Osteocyte (in vitro differentiated cells): Measurements from ENCODE around the gene MRPL55. TPM values are rescaled to one million over a fixed set of nuclear protein-coding genes. Genes with fewer than 3 reads are reported as not detected.

ENCODE experiments used
- DNase-seq: peaks from one replicate; pipeline ENCODE4 v3.0.0; 2021; ENCODE audit warnings: mixed read lengths; ENCODE audit not compliant: unreplicated experiment; ENCODE audit errors: extremely low spot score
- H3K27ac Mint-ChIP-seq: one replicate; pipeline ENCODE4 v1.8.0; 2021; ENCODE audit warnings: mild to moderate bottlenecking, mixed read lengths; ENCODE audit not compliant: unreplicated experiment
- H3K27me3 Mint-ChIP-seq: one replicate; pipeline ENCODE4 v1.8.0; 2021; ENCODE audit warnings: mixed read lengths; ENCODE audit not compliant: unreplicated experiment
- H3K36me3 Mint-ChIP-seq: one replicate; pipeline ENCODE4 v1.8.0; 2021; ENCODE audit warnings: mixed read lengths; ENCODE audit not compliant: unreplicated experiment
- H3K4me1 Mint-ChIP-seq: one replicate; pipeline ENCODE4 v1.8.0; 2021; ENCODE audit warnings: mixed read lengths; ENCODE audit not compliant: unreplicated experiment
- H3K4me3 Mint-ChIP-seq: one replicate; pipeline ENCODE4 v1.8.0; 2021; ENCODE audit warnings: mild to moderate bottlenecking, moderate library complexity, mixed read lengths; ENCODE audit not compliant: unreplicated experiment
- H3K9me3 Mint-ChIP-seq: one replicate; pipeline ENCODE4 v1.8.0; 2021; ENCODE audit warnings: mixed read lengths; ENCODE audit not compliant: unreplicated experiment
- total RNA-seq: library from RNA; stranded (reverse); gene quantifications from 2 replicates; pipeline ENCODE4 v1.2.1, GENCODE V29; 2021
- TF ChIP-seq, protein P1 (sequence below): fragments of 200-600 bp; sonication (generic); IDR thresholded peaks from 2 replicates; pipeline ENCODE4 v1.5.0; 2021; ENCODE audit warnings: antibody characterized with exemption, mild to moderate bottlenecking, moderate library complexity

Gene MRPL55
- total RNA-seq, 1 donor from 2014 or later = 46.1 TPM

DNA sequence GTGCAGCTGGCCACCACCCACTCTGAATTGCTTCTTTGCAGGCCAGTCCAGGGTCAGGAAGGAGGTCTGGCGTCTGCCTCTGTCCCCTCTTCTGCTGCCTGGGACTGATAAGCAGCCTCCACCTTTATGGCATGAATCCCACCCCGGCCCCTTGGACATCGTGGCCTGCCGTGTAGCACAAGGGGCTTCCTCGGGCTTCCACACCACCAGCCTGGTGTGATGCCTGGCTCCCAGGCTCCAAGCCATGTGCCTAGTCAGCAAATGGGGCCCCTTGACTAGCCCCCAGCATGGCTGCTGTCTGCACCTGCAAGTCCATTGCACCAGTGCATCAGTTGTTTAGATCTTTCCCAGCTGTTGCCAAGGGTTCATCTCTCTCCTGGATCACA is 36.4 kb downstream of the MRPL55 start:
- Mint-ChIP-seq H3K4me3 (no peak overlapping the region), H3K36me3 (no peaks in the 10 kb centered on the region), H3K27ac (no peak overlapping the region), H3K9me3 (no peaks in the 10 kb centered on the region), H3K27me3 (peaks cover 3% of the 10 kb centered on the region), H3K4me1 (no peaks in the 10 kb centered on the region)
- TF ChIP-seq, protein P1, sequence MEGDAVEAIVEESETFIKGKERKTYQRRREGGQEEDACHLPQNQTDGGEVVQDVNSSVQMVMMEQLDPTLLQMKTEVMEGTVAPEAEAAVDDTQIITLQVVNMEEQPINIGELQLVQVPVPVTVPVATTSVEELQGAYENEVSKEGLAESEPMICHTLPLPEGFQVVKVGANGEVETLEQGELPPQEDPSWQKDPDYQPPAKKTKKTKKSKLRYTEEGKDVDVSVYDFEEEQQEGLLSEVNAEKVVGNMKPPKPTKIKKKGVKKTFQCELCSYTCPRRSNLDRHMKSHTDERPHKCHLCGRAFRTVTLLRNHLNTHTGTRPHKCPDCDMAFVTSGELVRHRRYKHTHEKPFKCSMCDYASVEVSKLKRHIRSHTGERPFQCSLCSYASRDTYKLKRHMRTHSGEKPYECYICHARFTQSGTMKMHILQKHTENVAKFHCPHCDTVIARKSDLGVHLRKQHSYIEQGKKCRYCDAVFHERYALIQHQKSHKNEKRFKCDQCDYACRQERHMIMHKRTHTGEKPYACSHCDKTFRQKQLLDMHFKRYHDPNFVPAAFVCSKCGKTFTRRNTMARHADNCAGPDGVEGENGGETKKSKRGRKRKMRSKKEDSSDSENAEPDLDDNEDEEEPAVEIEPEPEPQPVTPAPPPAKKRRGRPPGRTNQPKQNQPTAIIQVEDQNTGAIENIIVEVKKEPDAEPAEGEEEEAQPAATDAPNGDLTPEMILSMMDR = no peak
- DNase-seq = no peak

DNA sequence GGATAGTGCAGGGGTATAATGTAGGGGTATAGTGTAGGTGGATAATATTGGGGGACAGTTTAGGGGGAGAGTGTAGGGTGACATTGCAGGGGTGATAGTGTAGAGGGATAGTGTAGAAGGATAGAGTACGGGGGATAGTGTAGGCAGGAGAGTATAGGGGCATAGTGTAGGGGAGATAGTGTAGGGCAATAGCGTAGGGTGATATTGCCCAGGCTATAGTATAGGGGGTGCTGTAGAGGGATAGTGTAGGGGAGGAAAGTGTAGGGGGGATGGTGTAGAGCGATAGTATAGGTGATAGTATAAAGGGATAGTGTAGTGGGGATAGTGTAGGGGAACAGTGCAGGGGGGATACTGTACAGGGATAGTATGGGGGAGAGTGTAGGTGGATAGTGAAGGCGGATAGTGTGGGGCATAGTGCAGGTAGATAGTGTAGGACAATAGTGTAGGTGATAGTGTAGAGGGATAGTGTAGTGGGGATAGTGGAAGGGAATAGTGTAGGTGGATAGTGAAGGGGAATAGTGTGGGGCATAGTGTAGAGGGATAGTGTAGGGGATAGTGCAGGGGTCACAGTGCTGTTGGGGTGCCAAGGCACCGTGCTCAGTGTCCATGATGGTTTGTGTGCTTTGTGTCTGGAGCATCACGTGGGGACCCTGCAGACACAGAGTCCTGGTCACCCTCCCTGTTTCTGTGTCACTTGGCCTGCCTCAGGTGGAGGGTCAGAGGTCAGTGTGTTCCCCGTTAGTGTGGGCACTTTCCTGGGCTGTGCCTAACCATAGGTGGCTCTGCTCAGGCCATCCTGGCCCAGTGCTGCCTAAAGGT is 37.1 kb downstream of the MRPL55 start:
- no peak for DNase-seq
- H3K27me3 Mint-ChIP-seq = peaks cover 7% of the 10 kb centered on the region
- no peak overlapping the region for H3K27ac Mint-ChIP-seq
- H3K4me1 Mint-ChIP-seq = no peaks in the 10 kb centered on the region
- TF ChIP-seq, protein P1 = no peak
- no peaks in the 10 kb centered on the region for H3K36me3 Mint-ChIP-seq
- H3K9me3 Mint-ChIP-seq = no peaks in the 10 kb centered on the region
- H3K4me3 Mint-ChIP-seq = no peak overlapping the region

DNA sequence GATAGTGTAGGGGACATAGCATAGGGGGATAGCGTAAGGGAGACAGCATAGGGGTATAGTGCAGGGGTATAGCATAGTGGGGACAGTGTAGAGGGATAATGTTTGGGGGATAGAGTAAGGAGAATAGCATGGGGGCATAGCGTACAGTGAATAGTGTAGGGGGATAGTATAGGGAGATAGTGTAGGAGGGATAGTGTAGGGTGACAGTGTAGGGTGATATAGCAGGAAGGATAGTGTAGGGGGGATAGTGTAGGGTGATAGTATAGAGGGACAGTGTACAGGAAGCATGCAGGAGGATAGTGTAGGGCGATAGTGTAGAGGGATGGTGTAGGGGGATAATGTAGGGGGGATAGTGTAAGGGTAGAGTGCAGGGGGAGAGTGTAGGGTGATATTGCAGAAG is 38.2 kb downstream of the MRPL55 start:
- Mint-ChIP-seq H3K36me3 (no peaks in the 10 kb centered on the region), H3K27ac (no peak overlapping the region), H3K4me1 (no peaks in the 10 kb centered on the region), H3K4me3 (no peak overlapping the region), H3K9me3 (no peaks in the 10 kb centered on the region), H3K27me3 (peaks cover 16% of the 10 kb centered on the region)
- TF ChIP-seq, protein P1 = no peak
- DNase-seq = no peak

DNA sequence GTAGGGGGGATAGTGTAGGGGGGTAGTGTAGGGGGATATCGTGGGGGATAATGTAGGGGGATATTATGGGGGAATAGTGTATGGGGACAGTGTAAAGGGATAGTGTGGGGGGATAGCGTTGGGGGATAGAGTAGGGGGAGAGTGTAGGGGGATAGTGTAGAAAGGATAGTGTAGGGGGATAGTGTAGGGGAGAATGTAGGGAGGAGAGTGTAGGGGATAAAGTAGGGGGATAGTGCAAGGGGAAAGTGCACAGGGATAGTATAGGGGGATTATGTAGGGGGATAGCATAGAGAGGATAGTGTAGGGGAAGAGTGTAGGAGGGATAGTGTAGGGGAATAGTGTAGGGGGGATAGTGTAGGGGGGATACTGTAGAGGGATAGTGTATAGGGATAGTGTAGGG is 38.9 kb downstream of the MRPL55 start:
- Mint-ChIP-seq H3K27ac (no peak overlapping the region), H3K36me3 (no peaks in the 10 kb centered on the region), H3K4me1 (no peaks in the 10 kb centered on the region), H3K9me3 (no peaks in the 10 kb centered on the region), H3K27me3 (peaks cover 16% of the 10 kb centered on the region), H3K4me3 (no peak overlapping the region)
- DNase-seq = no peak
- TF ChIP-seq, protein P1 = no peak

DNA sequence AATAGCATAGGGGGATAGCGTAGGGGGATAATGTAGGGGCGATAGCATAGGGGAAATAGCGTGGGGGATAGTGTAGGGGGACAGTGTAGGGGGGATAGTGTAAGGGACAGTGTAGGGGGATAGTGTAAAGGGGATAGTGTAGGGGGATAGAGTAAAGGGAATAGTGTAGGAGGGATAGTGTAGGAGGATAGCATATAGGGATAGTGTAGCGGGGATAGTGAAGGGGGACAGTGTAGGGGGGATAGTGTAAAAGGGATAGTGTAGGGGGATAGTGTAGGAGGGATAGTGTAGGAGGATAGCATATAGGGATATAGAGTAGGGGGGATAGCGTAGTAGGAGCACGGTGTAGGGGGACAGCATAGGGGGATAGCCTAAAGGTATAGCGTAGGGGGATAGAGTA is 40.7 kb downstream of the MRPL55 start:
- Mint-ChIP-seq H3K4me1 (no peaks in the 10 kb centered on the region), H3K27me3 (peaks cover 16% of the 10 kb centered on the region), H3K27ac (no peak overlapping the region), H3K4me3 (no peak overlapping the region), H3K36me3 (no peaks in the 10 kb centered on the region), H3K9me3 (no peaks in the 10 kb centered on the region)
- no peak for DNase-seq
- TF ChIP-seq, protein P1 = no peak
